NCI-H2227 treated with DMSO at 0.1 percent for 48 hours (cell line): Measurements from ENCODE around the gene MBLAC1.

ENCODE experiments used
- DNase-seq: peaks from one replicate; lab custom pipeline; 2025; lab: John Stamatoyannopoulos, UW

Gene MBLAC1

GRCh38 chr7:100095704-100096103, 31.1 kb upstream of the MBLAC1 start:
- no peak for DNase-seq

GRCh38 chr7:100098913-100099312, 27.9 kb upstream of the MBLAC1 start:
- no peak for DNase-seq

- DNase-seq: no peak
Observed at GRCh38 chr7:100099452-100099851, 27.3 kb upstream of the MBLAC1 start.

- DNase-seq: peak; percentile 98
Observed at GRCh38 chr7:100100420-100101015, 26.2 kb upstream of the MBLAC1 start.

GRCh38 chr7:100101016-100101862, 25.5 kb upstream of the MBLAC1 start, which contains the start of the genes AP4M1 and MCM7:
Gene AP4M1, plus strand, starts transcription at chr7:100101643. Its CDS starts 72 bp downstream, at chr7:100101715.
Gene MCM7, minus strand, starts transcription at chr7:100101397. Its CDS starts 103 bp downstream, at chr7:100101294.
- peak; percentile 99 for DNase-seq

GRCh38 chr7:100102950-100103840, 23.6 kb upstream of the MBLAC1 start:
- no peak for DNase-seq

GRCh38 chr7:100105534-100105933, 21.2 kb upstream of the MBLAC1 start:
- DNase-seq: no peak

GRCh38 chr7:100106633-100107032, 20.1 kb upstream of the MBLAC1 start:
- no peak for DNase-seq

- DNase-seq: no peak
Observed at GRCh38 chr7:100107125-100107737, 19.5 kb upstream of the MBLAC1 start.

- no peak for DNase-seq
Observed at GRCh38 chr7:100107890-100108289, 18.9 kb upstream of the MBLAC1 start.

GRCh38 chr7:100109521-100110163, 17.1 kb upstream of the MBLAC1 start:
- DNase-seq: no peak

GRCh38 chr7:100111156-100111555, 15.6 kb upstream of the MBLAC1 start:
- no peak for DNase-seq

GRCh38 chr7:100111914-100112313, 14.9 kb upstream of the MBLAC1 start:
- no peak for DNase-seq

- no peak for DNase-seq
Observed at GRCh38 chr7:100115026-100115425, 11.7 kb upstream of the MBLAC1 start.

- DNase-seq: no peak
Observed at GRCh38 chr7:100118388-100119071, 8.2 kb upstream of the MBLAC1 start.

GRCh38 chr7:100119072-100119969, 7.4 kb upstream of the MBLAC1 start, which contains the start of the genes CNPY4 and TAF6:
Gene CNPY4, plus strand, starts transcription at chr7:100119634. Its CDS starts 111 bp downstream, at chr7:100119745.
Gene TAF6, minus strand, starts transcription at chr7:100119358. Its CDS starts 5,149 bp downstream, at chr7:100114209.
- peak; percentile 97 for DNase-seq

- peak; percentile 79 for DNase-seq
Observed at GRCh38 chr7:100119970-100120732, 6.6 kb upstream of the MBLAC1 start.

- no peak for DNase-seq
Observed at GRCh38 chr7:100120733-100121036, 6.1 kb upstream of the MBLAC1 start.

GRCh38 chr7:100122067-100122466, 4.7 kb upstream of the MBLAC1 start:
- no peak for DNase-seq
